GM23248 (cell line): Measurements from ENCODE around the gene NFAT5. TPM values are rescaled to one million over a fixed set of nuclear protein-coding genes. Genes with fewer than 3 reads are reported as not detected.
A peak's percentile ranks its signal among the peaks of the same experiment; 100 is the strongest.
"Not testable (repeated sequence)": the region's sequence is repeated elsewhere in the genome, so short reads cannot be mapped to it uniquely, and the experiment has no call there.

Experiments
- DNase-seq: peaks from one replicate; pipeline ENCODE4 v3.0.0-alpha.2; 2015
- H2AFZ ChIP-seq: fragments of 200-600 bp; sonication (generic); 2 replicates; pipeline ENCODE4 v1.6.1; 2016; ENCODE audit warnings: antibody characterized with exemption
- H3F3A ChIP-seq: fragments of 200-600 bp; sonication (generic); 2 replicates; pipeline ENCODE4 v1.6.1; 2016; ENCODE audit warnings: mild to moderate bottlenecking, antibody characterized with exemption, mixed run types; ENCODE audit not compliant: insufficient read depth
- H3K27ac ChIP-seq: fragments of 200-600 bp; sonication (generic); 2 replicates; pipeline ENCODE4 v1.5.1; 2016; ENCODE audit warnings: mild to moderate bottlenecking
- H3K27me3 ChIP-seq: fragments of 200-600 bp; sonication (generic); replicated peaks from 2 replicates; pipeline ENCODE4 v1.6.1; 2016; ENCODE audit warnings: mild to moderate bottlenecking; ENCODE audit not compliant: insufficient read depth
- H3K36me3 ChIP-seq: fragments of 200-600 bp; sonication (generic); 2 replicates; pipeline ENCODE4 v1.6.1; 2016; ENCODE audit warnings: low read depth, mild to moderate bottlenecking
- H3K4me1 ChIP-seq: fragments of 200-600 bp; sonication (generic); 2 replicates; pipeline ENCODE4 v1.6.1; 2016; ENCODE audit warnings: mild to moderate bottlenecking; ENCODE audit not compliant: insufficient read depth
- H3K4me2 ChIP-seq: fragments of 200-600 bp; sonication (generic); one replicate; pipeline ENCODE4 v1.6.1; 2016; ENCODE audit warnings: mild to moderate bottlenecking; ENCODE audit not compliant: unreplicated experiment
- H3K4me3 ChIP-seq: fragments of 200-600 bp; sonication (generic); 2 replicates; pipeline ENCODE4 v1.5.1; 2016; ENCODE audit warnings: mild to moderate bottlenecking
- H3K79me2 ChIP-seq: fragments of 200-600 bp; sonication (generic); 2 replicates; pipeline ENCODE4 v1.6.1; 2016; ENCODE audit warnings: mild to moderate bottlenecking; ENCODE audit not compliant: insufficient read depth
- H3K9ac ChIP-seq: fragments of 200-600 bp; sonication (generic); 2 replicates; pipeline ENCODE4 v1.6.1; 2016; ENCODE audit warnings: mild to moderate bottlenecking
- H3K9me2 ChIP-seq: fragments of 200-600 bp; sonication (generic); 2 replicates; pipeline ENCODE4 v1.6.1; 2016; ENCODE audit warnings: mixed run types, mild to moderate bottlenecking, moderate library complexity; ENCODE audit not compliant: insufficient read depth
- H3K9me3 ChIP-seq: fragments of 200-600 bp; sonication (generic); one replicate; pipeline ENCODE4 v1.6.1; 2017; ENCODE audit warnings: low read depth
- H4K20me1 ChIP-seq: fragments of 200-600 bp; sonication (generic); 2 replicates; pipeline ENCODE4 v1.6.0; 2016; ENCODE audit not compliant: insufficient read depth
- EZH2 ChIP-seq: fragments of 200-600 bp; sonication (generic); IDR thresholded peaks from 2 replicates; pipeline ENCODE4 v1.6.1; 2018; ENCODE audit warnings: antibody characterized with exemption, mild to moderate bottlenecking; ENCODE audit not compliant: insufficient read depth, poor library complexity, severe bottlenecking
- EZH2phosphoT487 ChIP-seq: fragments of 200-600 bp; sonication (generic); IDR thresholded peaks from 2 replicates; pipeline ENCODE4 v1.6.1; 2018; ENCODE audit warnings: antibody characterized with exemption, moderate library complexity, mild to moderate bottlenecking, low read depth; ENCODE audit not compliant: insufficient read depth
- WGBS, 2 experiments: methylation state at CpG; one replicate each; pipeline ENCODE4 v1.1.6; 2015 to 2017; ENCODE audit warnings: low lambda C conversion rate in 2 of 2, low coverage in 1 of 2; ENCODE audit errors: missing lambda C conversion rate in 2 of 2; 5-methylcytosine and 5-hydroxymethylcytosine counted together
- in situ Hi-C: fragments of 300-500 bp; cut with MboI; formaldehyde crosslinking; loops from 2 replicates; pipeline ENCODE4 v1.15.0; 2020
- polyA plus RNA-seq: library from polyadenylated mRNA; unstranded; fragments of >200 nt; fragmentation: Nextera tagmentation; extraction: Ambion mirVana; gene quantifications from 2 replicates; pipeline ENCODE4 v1.2.1, GENCODE V29; 2016
- total RNA-seq: library from RNA; depleted of rRNA; stranded (reverse); fragments of >200 nt; shearing (Covaris generic); gene quantifications from 2 replicates; pipeline ENCODE4 v1.2.3, GENCODE V29; 2014

NFAT5 gene
- total and polyA plus RNA-seq, 2 experiments from 2014 or later, result 8.0 to 9.8 TPM

DNA sequence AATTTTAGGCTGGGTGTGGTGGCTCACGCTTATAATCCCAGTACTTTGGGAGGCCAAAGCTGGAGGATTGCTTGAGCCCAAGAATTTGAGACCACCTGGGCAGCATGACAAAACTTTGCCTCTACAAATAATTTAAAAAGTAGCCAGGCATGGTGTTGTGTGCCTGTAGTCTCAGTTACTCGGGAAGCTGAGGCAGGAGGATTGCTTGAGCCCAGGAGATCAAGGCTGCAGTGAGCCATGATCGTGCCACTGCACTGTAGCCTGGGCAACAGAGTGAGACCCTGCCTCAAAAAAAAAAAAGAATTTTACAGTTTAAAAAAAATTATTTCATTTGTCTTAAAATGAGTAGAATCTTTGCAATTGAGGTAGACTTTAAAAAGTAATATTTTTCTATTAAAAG is 78.2 kb downstream of the NFAT5 start:
- H3K79me2 ChIP-seq, result peaks cover 100% of the 10 kb centered on the region
- H3K4me3 ChIP-seq, H3K9me3 ChIP-seq, in situ Hi-C loops, DNase-seq, H3K9me2 ChIP-seq, H3K9ac ChIP-seq, H3F3A ChIP-seq, H4K20me1 ChIP-seq, H3K27me3 ChIP-seq, H3K4me1 ChIP-seq, H2AFZ ChIP-seq, H3K4me2 ChIP-seq, H3K27ac ChIP-seq: not testable (repeated sequence)
- 94 to 98% methylated on average over 3 of the region's 3 CpGs for WGBS, 2 experiments
- H3K36me3 ChIP-seq, result peaks cover 20% of the 10 kb centered on the region

DNA sequence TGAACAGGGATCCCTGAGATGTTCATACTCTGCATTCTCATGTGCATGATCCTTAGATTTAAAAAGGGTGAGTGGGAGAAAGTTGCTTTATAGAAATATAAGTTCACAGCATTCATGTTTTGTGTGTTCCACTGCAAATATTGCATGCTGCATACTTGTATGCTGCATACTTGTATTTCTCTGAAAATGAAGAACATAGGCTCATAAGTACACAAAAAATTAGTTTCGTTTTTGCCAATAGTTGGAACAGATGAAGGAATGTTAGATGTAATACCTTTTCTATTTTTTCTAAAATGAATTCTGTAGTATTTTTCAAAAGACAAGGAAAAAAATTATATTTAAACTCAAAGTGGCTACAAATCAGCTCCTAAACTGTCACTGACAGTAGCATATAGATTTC is 79.0 kb downstream of the NFAT5 start:
- no peak overlapping the region for H3K27ac ChIP-seq
- peaks cover 28% of the 10 kb centered on the region for H3K36me3 ChIP-seq
- H3K4me2 ChIP-seq, result no peak overlapping the region
- H3K9me2 ChIP-seq, result no peaks in the 10 kb centered on the region
- H3K9me3 ChIP-seq, result no peaks in the 10 kb centered on the region
- H3K4me1 ChIP-seq, result 0 out of 2 replicates have a peak, but pooled peaks cover 7% of the 10 kb centered on the region
- no peaks in the 10 kb centered on the region for H3F3A ChIP-seq
- H3K79me2 ChIP-seq, result peaks cover 100% of the 10 kb centered on the region
- peak; percentile 9 for DNase-seq
- H3K9ac ChIP-seq, result no peak overlapping the region
- H3K27me3 ChIP-seq, result no peaks in the 10 kb centered on the region
- H2AFZ ChIP-seq, result no peak overlapping the region
- H3K4me3 ChIP-seq, result no peak overlapping the region
- no peaks in the 10 kb centered on the region; the same call in 1 of the 2 replicates for H4K20me1 ChIP-seq
- 4 to 8% methylated on average over 1 of the region's 1 CpG for WGBS, 2 experiments
- in situ Hi-C loops, result no loop called here
- TF ChIP-seq EZH2phosphoT487 (no peak), EZH2 (no peak)

DNA sequence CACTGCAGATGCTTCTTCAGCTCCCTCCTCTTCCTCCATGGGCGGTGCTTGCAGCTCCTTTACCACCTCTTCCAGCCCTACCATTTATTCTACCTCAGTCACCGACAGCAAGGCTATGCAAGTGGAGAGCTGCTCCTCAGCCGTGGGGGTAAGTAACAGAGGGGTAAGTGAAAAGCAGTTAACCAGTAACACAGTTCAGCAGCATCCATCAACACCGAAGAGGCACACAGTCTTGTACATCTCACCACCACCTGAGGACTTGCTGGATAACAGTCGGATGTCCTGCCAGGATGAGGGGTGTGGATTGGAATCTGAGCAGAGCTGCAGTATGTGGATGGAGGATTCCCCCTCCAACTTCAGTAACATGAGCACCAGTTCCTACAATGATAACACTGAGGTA is 81.3 kb downstream of the NFAT5 start:
- Histone ChIP-seq H3K9me2 (no peaks in the 10 kb centered on the region), H3K27me3 (no peaks in the 10 kb centered on the region), H3F3A (no peaks in the 10 kb centered on the region), H2AFZ (no peak overlapping the region), H4K20me1 (no peaks in the 10 kb centered on the region), H3K9ac (no peak overlapping the region), H3K4me3 (no peak overlapping the region), H3K4me1 (0 out of 2 replicates have a peak, but pooled peaks cover 7% of the 10 kb centered on the region), H3K36me3 (peaks cover 49% of the 10 kb centered on the region), H3K4me2 (no peak overlapping the region), H3K9me3 (no peaks in the 10 kb centered on the region), H3K27ac (no peak overlapping the region), H3K79me2 (peaks cover 100% of the 10 kb centered on the region)
- 97 to 99% methylated on average over 5 of the region's 5 CpGs for WGBS, 2 experiments
- in situ Hi-C loops, result no loop called here
- no peak for DNase-seq
- TF ChIP-seq EZH2 (no peak), EZH2phosphoT487 (no peak)

DNA sequence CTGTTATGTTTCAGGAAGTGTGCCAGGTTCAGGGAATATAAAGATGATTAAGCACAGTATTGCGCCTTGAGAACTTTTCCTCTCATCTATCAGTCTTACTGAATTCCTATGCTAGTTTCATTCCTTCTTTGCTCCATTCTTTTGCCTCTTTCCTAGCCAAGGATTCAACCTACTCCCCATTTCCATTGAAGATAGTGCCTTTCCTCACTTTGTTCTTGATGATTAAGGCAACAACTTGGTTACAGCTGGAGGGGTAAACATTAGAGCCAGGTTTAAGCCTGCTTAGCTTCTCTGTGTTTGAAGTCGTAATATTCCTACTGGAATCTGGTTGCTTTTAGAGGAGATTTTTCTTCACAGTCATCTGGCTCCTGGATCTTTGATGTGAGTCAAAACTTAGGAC is 85.5 kb downstream of the NFAT5 start:
- WGBS, 2 experiments, result 96 to 98% methylated on average over 2 of the region's 2 CpGs
- peaks cover 90% of the 10 kb centered on the region for H3K36me3 ChIP-seq
- no peak for DNase-seq
- no peak overlapping the region for H3K4me3 ChIP-seq
- no peaks in the 10 kb centered on the region for H3K4me1 ChIP-seq
- H3K9ac ChIP-seq, result no peak overlapping the region
- no peak overlapping the region for H2AFZ ChIP-seq
- H3K27me3 ChIP-seq, result no peaks in the 10 kb centered on the region
- TF ChIP-seq EZH2, result no peak
- TF ChIP-seq EZH2phosphoT487, result no peak
- H4K20me1 ChIP-seq, result no peaks in the 10 kb centered on the region
- in situ Hi-C loops, result no loop called here
- H3K79me2 ChIP-seq, result peaks cover 97% of the 10 kb centered on the region
- no peak overlapping the region for H3K27ac ChIP-seq
- no peak overlapping the region for H3K4me2 ChIP-seq
- H3F3A ChIP-seq, result 0 out of 2 replicates have a peak, but pooled peaks cover 17% of the 10 kb centered on the region
- no peaks in the 10 kb centered on the region for H3K9me2 ChIP-seq
- no peaks in the 10 kb centered on the region for H3K9me3 ChIP-seq

DNA sequence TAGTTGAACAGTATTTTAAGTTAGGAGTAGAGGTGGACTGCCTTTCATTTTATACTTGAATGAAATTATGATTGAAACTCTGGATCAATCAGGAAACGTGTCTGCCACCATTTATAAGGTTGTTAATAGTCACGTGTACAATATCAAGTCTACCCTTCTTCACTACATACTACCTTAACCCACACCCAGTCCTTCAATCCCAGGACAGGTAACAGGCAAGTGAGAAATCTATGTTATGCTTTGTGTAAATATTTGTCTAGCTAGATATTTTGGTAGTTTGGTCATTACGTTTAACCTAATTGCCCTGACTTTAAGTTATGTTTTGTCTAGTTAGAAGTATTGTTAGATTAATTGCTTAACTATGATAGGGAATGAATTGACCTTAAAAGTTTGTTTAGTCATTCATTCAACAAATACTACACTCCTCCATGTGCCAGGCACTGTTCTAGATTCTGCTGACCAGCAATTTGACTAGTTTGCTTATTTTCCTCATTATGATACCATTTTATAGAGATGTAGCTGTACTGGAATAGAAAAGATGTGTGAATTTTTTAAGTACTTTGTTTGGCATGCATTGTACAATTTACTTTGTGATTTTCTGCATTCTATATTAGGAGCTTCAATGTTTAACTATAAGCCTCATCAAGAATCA is 88.6 kb downstream of the NFAT5 start:
- Histone ChIP-seq H2AFZ (no peak overlapping the region), H3K4me1 (no peaks in the 10 kb centered on the region), H3K9me3 (no peaks in the 10 kb centered on the region), H3K27ac (no peak overlapping the region), H4K20me1 (no peaks in the 10 kb centered on the region), H3K36me3 (peaks cover 87% of the 10 kb centered on the region), H3K79me2 (peaks cover 83% of the 10 kb centered on the region), H3K9ac (no peak overlapping the region), H3K4me3 (no peak overlapping the region), H3F3A (0 out of 2 replicates have a peak, but pooled peaks cover 17% of the 10 kb centered on the region), H3K4me2 (no peak overlapping the region), H3K27me3 (no peaks in the 10 kb centered on the region), H3K9me2 (no peaks in the 10 kb centered on the region)
- DNase-seq, result no peak
- 78 to 83% methylated on average over 3 of the region's 3 CpGs for WGBS, 2 experiments
- in situ Hi-C loops, result no loop called here
- TF ChIP-seq EZH2 (no peak), EZH2phosphoT487 (no peak)
